Neuron (in vitro differentiated cells): ENCODE data around the gene C3orf18.

ENCODE experiments used
- H2AFZ ChIP-seq: one replicate; pipeline ENCODE4 v1.6.1; 2013; ENCODE audit warnings: low read depth, mild to moderate bottlenecking, inconsistent platforms, low read length, moderate library complexity
- H3K27me3 ChIP-seq: one replicate; pipeline ENCODE4 v1.6.1; 2013; ENCODE audit warnings: low read length; ENCODE audit not compliant: insufficient read depth
- H3K36me3 ChIP-seq: one replicate; pipeline ENCODE4 v1.6.1; 2013; ENCODE audit warnings: low read length; ENCODE audit not compliant: insufficient read depth
- H3K4me1 ChIP-seq: one replicate; pipeline ENCODE4 v1.6.1; 2013; ENCODE audit warnings: low read length; ENCODE audit not compliant: insufficient read depth
- H3K4me3 ChIP-seq: 2 replicates; pipeline ENCODE4 v1.5.1; 2013; ENCODE audit warnings: mild to moderate bottlenecking, low read length, moderate library complexity
- H3K9me3 ChIP-seq: one replicate; pipeline ENCODE4 v1.6.1; 2013; ENCODE audit warnings: low read length

The C3orf18 gene

DNA sequence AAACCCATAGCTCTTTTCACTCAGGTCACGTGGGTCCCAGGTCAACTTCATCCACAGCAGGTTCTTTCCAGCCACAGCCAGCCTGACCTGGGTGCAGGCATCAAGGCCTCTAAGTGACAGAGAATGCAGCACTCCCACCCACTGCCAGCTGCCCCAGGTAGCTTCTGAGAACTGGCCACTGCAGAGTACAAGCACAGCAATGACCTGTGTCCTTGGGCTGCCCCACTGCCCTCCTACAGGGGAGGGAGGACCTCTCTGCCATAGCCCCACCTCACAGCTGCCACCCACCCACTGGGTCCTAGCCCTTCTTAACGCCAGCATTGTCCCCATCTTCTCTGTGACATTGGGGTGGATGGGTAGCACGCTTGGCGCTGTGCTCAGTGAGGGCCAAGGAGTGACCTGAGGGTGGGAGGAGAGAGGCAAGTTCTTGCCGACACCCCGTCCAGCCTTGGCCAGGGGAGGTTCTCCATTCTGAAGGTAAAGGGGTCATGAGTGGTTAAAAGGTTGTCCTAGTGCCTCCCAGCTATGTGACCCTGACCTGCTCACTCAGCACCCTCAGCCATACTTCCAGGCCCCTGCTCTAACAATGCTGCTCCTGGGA, 31.7 kb upstream of the C3orf18 start:
- Histone ChIP-seq H3K9me3 (no peaks in the 10 kb centered on the region), H3K4me3 (no peak overlapping the region), H3K36me3 (no peaks in the 10 kb centered on the region), H3K27me3 (no peaks in the 10 kb centered on the region), H3K4me1 (peaks cover 13% of the 10 kb centered on the region), H2AFZ (no peak overlapping the region)

DNA sequence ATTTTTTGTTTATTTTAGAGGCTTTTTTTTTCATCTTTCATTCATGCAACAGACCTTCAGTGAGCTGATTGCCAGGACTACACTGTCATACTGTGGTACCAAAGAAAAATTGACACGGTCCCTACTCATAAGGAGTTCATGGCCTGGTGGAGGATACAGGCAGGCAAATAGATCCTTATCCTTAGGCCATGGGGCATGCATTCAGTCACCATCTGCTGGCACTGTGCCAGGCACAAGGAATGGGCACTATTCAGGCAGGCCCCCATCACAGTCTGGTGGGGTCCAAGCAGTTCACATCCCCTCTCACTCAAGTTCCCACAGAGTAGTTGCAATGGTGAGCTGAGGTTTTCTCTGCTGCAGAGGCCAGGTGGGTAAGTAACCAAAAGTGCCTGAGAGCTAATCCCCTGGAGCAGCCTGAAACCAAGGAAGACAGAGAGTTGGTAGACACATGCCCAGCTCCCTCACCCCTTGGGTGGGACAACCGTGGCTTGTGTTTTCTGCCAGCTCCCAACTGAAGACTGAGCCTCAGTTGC, 26.8 kb upstream of the C3orf18 start:
- Histone ChIP-seq H3K36me3 (no peaks in the 10 kb centered on the region), H3K4me1 (no peaks in the 10 kb centered on the region), H3K4me3 (no peak overlapping the region), H3K27me3 (no peaks in the 10 kb centered on the region), H2AFZ (no peak overlapping the region), H3K9me3 (no peaks in the 10 kb centered on the region)

GRCh38 chr3:50592568-50592967, 25.0 kb upstream of the C3orf18 start:
- Histone ChIP-seq H3K4me1 (no peaks in the 10 kb centered on the region), H3K9me3 (no peaks in the 10 kb centered on the region), H3K27me3 (no peaks in the 10 kb centered on the region), H3K4me3 (no peak overlapping the region), H3K36me3 (no peaks in the 10 kb centered on the region), H2AFZ (no peak overlapping the region)

GRCh38 chr3:50591196-50591741, 23.7 kb upstream of the C3orf18 start:
- no peaks in the 10 kb centered on the region for H3K36me3 ChIP-seq
- H2AFZ ChIP-seq, result no peak overlapping the region
- no peaks in the 10 kb centered on the region for H3K4me1 ChIP-seq
- no peaks in the 10 kb centered on the region for H3K27me3 ChIP-seq
- no peaks in the 10 kb centered on the region for H3K9me3 ChIP-seq
- H3K4me3 ChIP-seq, result no peak overlapping the region

DNA sequence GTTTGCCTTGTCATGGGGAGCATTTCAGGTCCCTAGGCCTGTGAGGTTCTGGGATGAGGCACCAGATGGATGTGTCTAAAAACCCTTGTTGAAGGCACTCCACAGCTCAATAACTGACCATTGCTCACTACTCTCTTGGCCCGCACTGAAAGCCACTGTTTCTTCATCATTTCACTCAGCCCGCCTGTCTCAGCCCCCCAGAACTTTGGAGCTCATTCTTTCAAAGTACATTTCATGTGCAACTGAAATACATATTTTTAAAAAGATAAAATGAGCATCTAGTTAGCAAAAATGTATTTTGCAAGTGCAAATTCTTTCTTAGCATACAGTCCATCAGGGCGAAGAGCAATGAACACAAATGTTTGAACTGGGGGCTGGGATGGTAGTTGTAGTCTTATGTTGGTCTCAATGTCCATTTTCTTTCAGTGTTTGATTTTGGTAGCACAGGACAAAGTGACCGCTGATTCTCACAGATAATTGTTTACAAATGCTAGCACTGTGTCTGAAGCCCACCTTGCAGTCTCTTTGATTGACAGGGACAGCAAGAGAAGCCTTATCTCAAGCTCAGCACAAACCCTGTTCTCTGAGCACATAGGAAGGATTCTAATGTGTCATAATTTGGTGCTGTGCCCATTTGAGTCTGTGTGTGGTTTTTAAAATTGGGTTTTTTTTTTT, 21.3 kb upstream of the C3orf18 start:
- Histone ChIP-seq H3K27me3 (no peaks in the 10 kb centered on the region), H3K9me3 (no peaks in the 10 kb centered on the region), H3K4me1 (no peaks in the 10 kb centered on the region), H3K36me3 (no peaks in the 10 kb centered on the region), H3K4me3 (no peak overlapping the region), H2AFZ (no peak overlapping the region)

GRCh38 chr3:50587806-50588758, 20.5 kb upstream of the C3orf18 start:
- H3K9me3 ChIP-seq, result no peaks in the 10 kb centered on the region
- no peak overlapping the region for H2AFZ ChIP-seq
- no peak overlapping the region for H3K4me3 ChIP-seq
- H3K36me3 ChIP-seq, result no peaks in the 10 kb centered on the region
- no peaks in the 10 kb centered on the region for H3K27me3 ChIP-seq
- no peaks in the 10 kb centered on the region for H3K4me1 ChIP-seq

DNA sequence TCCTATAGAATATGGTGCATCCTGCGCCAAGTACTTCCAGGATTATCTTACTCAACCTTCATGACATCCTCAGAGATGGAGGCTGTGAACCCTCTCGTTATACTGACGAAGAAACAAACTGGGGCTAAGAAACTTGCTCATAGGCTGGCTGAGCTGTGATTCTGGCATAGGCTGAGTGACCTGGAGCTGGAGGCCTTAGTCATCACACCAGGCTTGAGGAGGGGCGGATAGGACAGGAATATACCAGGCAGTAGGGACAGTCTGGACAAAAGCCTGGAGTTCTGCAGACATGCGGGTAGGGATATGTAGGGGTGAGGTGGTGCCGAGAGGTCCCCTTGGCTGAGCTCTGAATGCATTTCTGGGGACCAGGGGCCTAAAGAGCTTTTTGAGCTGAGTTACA, 19.8 kb upstream of the C3orf18 start:
- Histone ChIP-seq H3K27me3 (no peaks in the 10 kb centered on the region), H3K4me3 (no peak overlapping the region), H3K36me3 (no peaks in the 10 kb centered on the region), H2AFZ (no peak overlapping the region), H3K9me3 (no peaks in the 10 kb centered on the region), H3K4me1 (no peaks in the 10 kb centered on the region)

GRCh38 chr3:50586763-50587070, 19.2 kb upstream of the C3orf18 start:
- Histone ChIP-seq H3K9me3 (no peaks in the 10 kb centered on the region), H3K4me1 (no peaks in the 10 kb centered on the region), H2AFZ (no peak overlapping the region), H3K36me3 (peaks cover 1% of the 10 kb centered on the region), H3K4me3 (no peak overlapping the region), H3K27me3 (no peaks in the 10 kb centered on the region)

- no peaks in the 10 kb centered on the region for H3K4me1 ChIP-seq
- no peaks in the 10 kb centered on the region for H3K9me3 ChIP-seq
These were observed 18.6 kb upstream of the C3orf18 start for GRCh38 chr3:50585919-50586762.

DNA sequence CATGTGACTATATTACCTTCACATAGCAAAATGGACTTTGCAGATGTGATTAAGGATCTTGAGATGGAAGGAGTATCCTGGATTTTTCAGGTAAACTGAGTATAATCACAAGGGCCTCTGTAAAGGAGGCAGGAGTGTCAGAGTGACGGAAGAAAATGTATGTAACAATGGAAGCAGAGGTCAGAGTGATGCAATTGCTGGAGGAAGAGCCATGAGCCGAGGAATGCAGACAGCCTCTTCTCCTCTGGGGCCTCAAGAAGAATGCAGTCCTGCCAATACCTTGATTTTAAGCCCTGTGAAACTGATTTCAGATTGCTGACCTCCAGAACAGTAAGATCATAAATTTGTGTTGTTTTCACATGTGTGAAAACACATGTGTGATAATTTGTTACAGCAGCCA, 16.8 kb upstream of the C3orf18 start:
- no peak overlapping the region for H3K4me3 ChIP-seq
- no peaks in the 10 kb centered on the region for H3K27me3 ChIP-seq
- no peaks in the 10 kb centered on the region for H3K4me1 ChIP-seq
- no peaks in the 10 kb centered on the region for H3K9me3 ChIP-seq
- H2AFZ ChIP-seq, result no peak overlapping the region
- H3K36me3 ChIP-seq, result peaks cover 13% of the 10 kb centered on the region

More at GRCh38 chr3:50585919-50586762, 18.6 kb upstream of the C3orf18 start:
- Histone ChIP-seq H3K36me3 (peaks cover 2% of the 10 kb centered on the region), H2AFZ (no peak overlapping the region), H3K27me3 (no peaks in the 10 kb centered on the region), H3K4me3 (no peak overlapping the region)

- H3K27me3 ChIP-seq, result no peaks in the 10 kb centered on the region
- peaks cover 13% of the 10 kb centered on the region for H3K36me3 ChIP-seq
- no peaks in the 10 kb centered on the region for H3K4me1 ChIP-seq
- H2AFZ ChIP-seq, result no peak overlapping the region
- no peak overlapping the region for H3K4me3 ChIP-seq
- H3K9me3 ChIP-seq, result no peaks in the 10 kb centered on the region
These were observed 16.4 kb upstream of the C3orf18 start for GRCh38 chr3:50583897-50584296.

GRCh38 chr3:50582083-50582482, 14.5 kb upstream of the C3orf18 start:
- Histone ChIP-seq H3K4me3 (no peak overlapping the region), H3K27me3 (no peaks in the 10 kb centered on the region), H3K4me1 (no peaks in the 10 kb centered on the region), H3K9me3 (no peaks in the 10 kb centered on the region), H3K36me3 (peaks cover 21% of the 10 kb centered on the region), H2AFZ (no peak overlapping the region)
